Activated CD8-positive, alpha-beta memory T cell treated with anti-CD3 and anti-CD28 coated beads, Interleukin-2, amount 50 U/mL, for 24 hours (primary cell): ENCODE results near the gene WDPCP.
"Not testable (repeated sequence)": the region's sequence is repeated elsewhere in the genome, so short reads cannot be mapped to it uniquely, and the experiment has no call there.

ENCODE experiments used
- DNase-seq: peaks from one replicate; pipeline ENCODE4 v3.0.0-alpha.2; 2020; ENCODE audit errors: extremely low read depth

Gene WDPCP

GRCh38 chr2:63591566-63592175 lies 3.4 kb upstream of the WDPCP start:
- no peak for DNase-seq

- no peak for DNase-seq
Measured at GRCh38 chr2:63590626-63591408, 2.5 kb upstream of the WDPCP start.

- DNase-seq = no peak
Measured at GRCh38 chr2:63589148-63589958, 1.1 kb upstream of the WDPCP start.

- DNase-seq = no peak
Measured at GRCh38 chr2:63587814-63588384, 378 bp downstream of the WDPCP start.

GRCh38 chr2:63582873-63583272 lies 5.4 kb downstream of the WDPCP start:
- no peak for DNase-seq

- no peak for DNase-seq
Measured at GRCh38 chr2:63581298-63581961, 6.8 kb downstream of the WDPCP start.

GRCh38 chr2:63580651-63581297 lies 7.5 kb downstream of the WDPCP start:
- no peak for DNase-seq

GRCh38 chr2:63578767-63579166 lies 9.5 kb downstream of the WDPCP start:
- DNase-seq = no peak

- no peak for DNase-seq
Measured at GRCh38 chr2:63576546-63576945, 11.7 kb downstream of the WDPCP start.

GRCh38 chr2:63573726-63574345 lies 14.4 kb downstream of the WDPCP start:
- DNase-seq = not testable (repeated sequence)

GRCh38 chr2:63573026-63573425 lies 15.3 kb downstream of the WDPCP start:
- not testable (repeated sequence) for DNase-seq

- DNase-seq = no peak
Measured at GRCh38 chr2:63572001-63572400, 16.3 kb downstream of the WDPCP start.

GRCh38 chr2:63571291-63571690 lies 17.0 kb downstream of the WDPCP start:
- DNase-seq = no peak

GRCh38 chr2:63569740-63570139 lies 18.5 kb downstream of the WDPCP start:
- DNase-seq = no peak

GRCh38 chr2:63562751-63563150 lies 25.5 kb downstream of the WDPCP start:
- DNase-seq = no peak

GRCh38 chr2:63558922-63559321 lies 29.4 kb downstream of the WDPCP start:
- DNase-seq = not testable (repeated sequence)

- not testable (repeated sequence) for DNase-seq
Measured at GRCh38 chr2:63557819-63558218, 30.5 kb downstream of the WDPCP start.

GRCh38 chr2:63555931-63556330 lies 32.3 kb downstream of the WDPCP start:
- no peak for DNase-seq

- no peak for DNase-seq
Measured at GRCh38 chr2:63555299-63555698, 33.0 kb downstream of the WDPCP start.

- no peak for DNase-seq
Measured at GRCh38 chr2:63553049-63553448, 35.2 kb downstream of the WDPCP start.

GRCh38 chr2:63545023-63545422 lies 43.3 kb downstream of the WDPCP start:
- DNase-seq = no peak
